H54 (cell line): Measurements from ENCODE around the gene GPC1.

Experiments used
- DNase-seq: peaks from one replicate; pipeline ENCODE4 v3.0.0; 2011; ENCODE audit warnings: low spot score, mixed read lengths; ENCODE audit not compliant: insufficient read length
- FAIRE-seq: peaks from 3 replicates; lab custom pipeline; 2011; peaks lifted over from hg19 to GRCh38; lab: Jason Lieb, UNC
- POLR2A ChIP-seq: IDR thresholded peaks from 2 replicates; pipeline ENCODE4 v1.6.1; 2011; ENCODE audit warnings: low read depth, mild to moderate bottlenecking, low read length

The GPC1 gene

DNA sequence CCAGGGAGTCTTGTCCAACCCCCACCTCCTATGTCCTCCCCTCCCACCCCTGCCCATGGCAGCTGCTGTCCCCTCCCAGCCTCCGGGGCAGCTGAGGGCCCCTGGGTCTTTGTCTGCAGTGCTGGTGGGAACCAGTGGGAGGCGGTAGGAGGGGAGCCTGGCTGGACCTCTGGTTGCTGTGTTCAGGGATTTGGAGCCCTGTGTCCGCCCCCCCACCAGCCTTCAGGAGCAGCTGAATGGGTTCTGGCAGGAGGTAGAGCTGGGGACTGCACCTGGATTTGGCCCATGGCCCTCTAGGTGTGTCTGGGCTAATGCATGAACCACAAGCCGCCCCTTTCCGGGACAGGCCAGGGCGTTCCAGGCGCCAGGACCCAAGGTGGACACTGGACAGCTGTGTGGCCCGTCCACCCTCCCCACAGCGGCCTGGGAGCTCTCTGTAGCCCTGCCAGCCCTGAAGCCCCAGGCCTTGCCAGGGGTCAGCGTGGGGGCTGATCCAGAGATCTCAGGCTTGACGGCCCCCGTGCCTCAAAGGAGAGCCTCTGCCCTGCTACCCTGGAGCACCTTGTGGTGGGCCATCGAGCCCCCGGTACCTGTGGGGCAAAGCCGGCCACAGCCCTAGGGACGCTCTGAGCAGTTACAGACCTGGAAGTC is 25.4 kb downstream of the GPC1 start:
- FAIRE-seq = no peak
- no peak for TF ChIP-seq POLR2A
- no peak for DNase-seq

DNA sequence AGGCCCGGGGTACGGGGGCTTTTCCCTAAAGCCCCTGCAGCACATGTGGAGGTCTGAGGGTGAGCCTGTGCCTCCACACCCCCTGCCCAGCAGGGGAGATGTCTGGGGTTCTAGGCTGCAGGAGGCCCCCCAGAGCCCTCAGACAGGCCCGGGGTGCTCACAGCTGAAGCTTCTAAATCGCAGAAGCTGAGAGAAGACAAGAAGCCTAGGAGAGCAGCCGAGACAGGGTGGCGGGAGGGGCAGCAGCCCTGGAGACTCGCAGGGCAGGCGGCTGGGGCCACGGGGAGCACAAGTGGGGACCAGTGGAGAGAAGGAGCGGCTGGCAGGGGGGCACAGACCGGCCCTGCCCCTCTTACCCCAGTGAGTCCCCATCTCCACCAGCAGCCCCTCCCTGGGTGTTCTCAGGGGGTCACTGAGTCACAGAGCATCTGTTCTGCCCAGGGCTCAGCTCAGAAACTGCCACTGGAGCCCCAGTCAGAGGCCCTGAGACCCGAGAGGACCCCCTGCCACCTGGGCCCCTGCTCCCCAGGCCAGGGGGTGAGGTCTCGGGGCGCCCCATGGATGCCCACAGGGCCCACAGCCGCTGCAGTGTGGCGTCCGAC is 26.1 kb downstream of the GPC1 start:
- no peak for FAIRE-seq
- DNase-seq = no peak
- TF ChIP-seq POLR2A = no peak

DNA sequence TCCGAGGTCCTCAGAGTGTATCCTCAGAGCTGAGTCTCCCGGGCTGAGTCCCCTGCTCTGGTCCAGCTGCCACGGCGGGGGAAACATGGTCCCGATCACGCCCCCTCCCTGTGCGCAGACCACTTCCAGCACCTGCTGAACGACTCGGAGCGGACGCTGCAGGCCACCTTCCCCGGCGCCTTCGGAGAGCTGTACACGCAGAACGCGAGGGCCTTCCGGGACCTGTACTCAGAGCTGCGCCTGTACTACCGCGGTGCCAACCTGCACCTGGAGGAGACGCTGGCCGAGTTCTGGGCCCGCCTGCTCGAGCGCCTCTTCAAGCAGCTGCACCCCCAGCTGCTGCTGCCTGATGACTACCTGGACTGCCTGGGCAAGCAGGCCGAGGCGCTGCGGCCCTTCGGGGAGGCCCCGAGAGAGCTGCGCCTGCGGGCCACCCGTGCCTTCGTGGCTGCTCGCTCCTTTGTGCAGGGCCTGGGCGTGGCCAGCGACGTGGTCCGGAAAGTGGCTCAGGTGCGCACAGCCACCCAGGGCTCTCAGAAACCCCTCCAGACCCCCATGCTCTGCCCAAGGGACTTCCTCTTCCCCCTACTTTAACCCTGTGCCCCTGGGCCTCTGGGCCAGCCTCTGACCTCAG is 26.7 kb downstream of the GPC1 start:
- FAIRE-seq = no peak
- no peak for TF ChIP-seq POLR2A
- DNase-seq = no peak

DNA sequence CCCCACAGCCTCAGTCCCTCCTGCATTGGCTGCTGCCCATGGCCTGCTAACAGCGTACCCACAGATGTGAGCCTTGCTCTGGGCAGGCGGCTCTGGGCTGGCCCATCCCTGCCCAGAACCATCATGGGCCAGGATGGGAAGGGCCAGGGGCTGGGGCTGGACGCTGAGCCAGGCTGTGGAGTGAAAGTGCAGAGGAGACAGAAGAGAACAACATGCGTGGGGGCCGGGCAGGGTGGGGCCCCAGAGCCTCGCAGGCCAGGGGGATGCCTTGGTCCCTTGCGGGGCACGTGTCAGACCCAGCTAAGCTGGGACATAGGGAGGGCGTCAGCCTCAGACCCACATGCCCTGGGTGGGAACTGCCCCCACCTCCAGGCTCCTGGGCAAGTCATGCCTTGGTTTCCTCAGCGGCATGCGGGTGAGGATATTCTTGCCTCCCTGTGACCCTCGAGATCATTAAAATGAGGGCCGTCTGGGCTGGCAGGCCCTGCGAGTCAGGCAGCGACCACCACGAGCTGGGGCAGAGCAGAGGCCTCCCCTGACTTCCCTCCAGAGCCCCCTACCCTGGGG is 27.3 kb downstream of the GPC1 start:
- FAIRE-seq = no peak
- no peak for TF ChIP-seq POLR2A

DNA sequence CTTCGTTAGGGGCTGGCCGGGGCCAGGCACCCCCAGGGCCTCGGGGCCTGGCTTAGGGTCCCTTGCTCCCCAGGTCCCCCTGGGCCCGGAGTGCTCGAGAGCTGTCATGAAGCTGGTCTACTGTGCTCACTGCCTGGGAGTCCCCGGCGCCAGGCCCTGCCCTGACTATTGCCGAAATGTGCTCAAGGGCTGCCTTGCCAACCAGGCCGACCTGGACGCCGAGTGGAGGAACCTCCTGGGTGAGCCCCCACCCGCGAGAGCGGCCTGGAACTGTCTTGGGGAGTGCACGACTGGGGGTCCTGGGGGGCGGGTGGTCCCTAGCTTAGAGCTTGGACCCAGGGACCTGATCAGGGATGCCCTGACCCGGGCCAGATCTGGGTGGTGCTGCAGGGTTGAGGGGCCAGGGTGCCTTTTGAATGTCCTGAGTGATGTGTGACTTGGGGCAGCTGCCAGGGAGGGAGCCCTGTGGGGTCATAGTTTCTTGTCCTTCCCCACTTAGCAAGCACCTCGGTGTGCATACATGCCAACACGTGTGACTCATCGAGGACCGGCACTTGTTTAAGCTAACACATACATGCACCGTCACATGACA is 27.9 kb downstream of the GPC1 start:
- no peak for TF ChIP-seq POLR2A
- FAIRE-seq = no peak
- no peak for DNase-seq

More for the DNA sequence above, 27.3 kb downstream of the GPC1 start:
- no peak for DNase-seq

DNA sequence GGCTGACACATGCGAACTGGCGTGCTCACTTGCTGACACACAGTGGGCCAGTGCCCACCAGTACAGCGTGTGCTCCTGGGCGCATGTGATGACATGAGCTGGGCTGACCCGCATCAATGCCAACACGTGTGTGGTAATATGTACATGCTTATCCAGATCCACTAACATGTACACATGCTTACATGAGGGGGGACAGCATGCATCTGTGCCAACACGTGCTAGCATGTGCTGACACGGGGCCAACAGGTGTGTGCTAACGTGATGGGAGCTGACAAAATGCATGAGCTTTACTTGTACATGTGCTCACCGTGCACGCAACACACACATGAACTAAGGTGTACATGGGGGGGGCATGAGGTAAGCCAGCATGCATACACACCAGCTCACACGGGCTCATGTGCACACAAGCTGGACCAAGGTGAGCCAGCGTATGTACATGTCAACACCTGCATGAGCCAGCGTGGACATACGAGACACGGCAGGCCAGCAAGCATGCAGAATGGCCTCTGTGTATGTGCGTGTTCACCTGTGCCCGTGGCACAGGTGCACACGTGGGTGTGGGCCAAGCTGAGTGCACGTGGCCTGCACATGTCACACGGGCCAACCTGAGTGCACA is 28.5 kb downstream of the GPC1 start:
- FAIRE-seq (no peak), DNase-seq (no peak)
- TF ChIP-seq POLR2A = no peak

DNA sequence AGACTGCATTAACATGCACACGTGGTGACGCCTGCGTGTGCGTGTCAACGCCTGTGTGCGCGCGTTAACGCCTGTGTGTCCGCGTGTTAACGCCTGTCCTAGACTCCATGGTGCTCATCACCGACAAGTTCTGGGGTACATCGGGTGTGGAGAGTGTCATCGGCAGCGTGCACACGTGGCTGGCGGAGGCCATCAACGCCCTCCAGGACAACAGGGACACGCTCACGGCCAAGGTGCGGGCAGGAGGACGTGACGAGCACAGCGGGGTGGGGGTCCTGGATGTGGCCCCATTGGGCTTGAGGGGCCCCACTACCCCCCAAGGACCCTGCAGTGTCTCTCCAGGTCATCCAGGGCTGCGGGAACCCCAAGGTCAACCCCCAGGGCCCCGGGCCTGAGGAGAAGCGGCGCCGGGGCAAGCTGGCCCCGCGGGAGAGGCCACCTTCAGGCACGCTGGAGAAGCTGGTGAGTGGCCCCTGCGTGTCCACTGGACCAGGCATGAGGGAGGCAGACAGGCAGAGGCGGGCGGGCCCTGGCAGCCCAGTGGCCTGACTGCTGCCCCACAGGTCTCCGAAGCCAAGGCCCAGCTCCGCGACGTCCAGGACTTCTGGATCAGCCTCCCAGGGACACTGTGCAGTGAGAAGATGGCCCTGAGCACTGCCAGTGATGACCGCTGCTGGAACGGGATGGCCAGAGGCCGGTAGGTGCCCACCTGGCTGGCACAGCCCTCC is 29.2 kb downstream of the GPC1 start:
- no peak for FAIRE-seq
- DNase-seq = no peak
- no peak for TF ChIP-seq POLR2A

DNA sequence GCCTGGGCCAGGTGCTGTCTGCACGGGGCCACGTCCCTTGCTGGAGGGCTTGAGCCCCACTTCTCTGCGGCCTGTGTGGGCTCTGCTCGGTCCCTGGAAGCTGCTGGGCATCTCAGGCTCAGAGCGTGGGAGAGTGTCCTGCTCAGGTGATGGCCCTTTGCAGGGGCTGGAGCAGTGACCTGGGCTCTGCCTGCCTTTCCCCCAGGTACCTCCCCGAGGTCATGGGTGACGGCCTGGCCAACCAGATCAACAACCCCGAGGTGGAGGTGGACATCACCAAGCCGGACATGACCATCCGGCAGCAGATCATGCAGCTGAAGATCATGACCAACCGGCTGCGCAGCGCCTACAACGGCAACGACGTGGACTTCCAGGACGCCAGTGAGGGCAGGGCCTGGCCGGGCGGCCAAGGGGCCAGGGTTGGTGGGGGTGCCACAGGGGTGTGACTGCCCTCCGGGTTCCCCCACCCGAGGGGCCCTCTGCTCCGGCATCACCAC is 29.9 kb downstream of the GPC1 start:
- no peak for FAIRE-seq

DNA sequence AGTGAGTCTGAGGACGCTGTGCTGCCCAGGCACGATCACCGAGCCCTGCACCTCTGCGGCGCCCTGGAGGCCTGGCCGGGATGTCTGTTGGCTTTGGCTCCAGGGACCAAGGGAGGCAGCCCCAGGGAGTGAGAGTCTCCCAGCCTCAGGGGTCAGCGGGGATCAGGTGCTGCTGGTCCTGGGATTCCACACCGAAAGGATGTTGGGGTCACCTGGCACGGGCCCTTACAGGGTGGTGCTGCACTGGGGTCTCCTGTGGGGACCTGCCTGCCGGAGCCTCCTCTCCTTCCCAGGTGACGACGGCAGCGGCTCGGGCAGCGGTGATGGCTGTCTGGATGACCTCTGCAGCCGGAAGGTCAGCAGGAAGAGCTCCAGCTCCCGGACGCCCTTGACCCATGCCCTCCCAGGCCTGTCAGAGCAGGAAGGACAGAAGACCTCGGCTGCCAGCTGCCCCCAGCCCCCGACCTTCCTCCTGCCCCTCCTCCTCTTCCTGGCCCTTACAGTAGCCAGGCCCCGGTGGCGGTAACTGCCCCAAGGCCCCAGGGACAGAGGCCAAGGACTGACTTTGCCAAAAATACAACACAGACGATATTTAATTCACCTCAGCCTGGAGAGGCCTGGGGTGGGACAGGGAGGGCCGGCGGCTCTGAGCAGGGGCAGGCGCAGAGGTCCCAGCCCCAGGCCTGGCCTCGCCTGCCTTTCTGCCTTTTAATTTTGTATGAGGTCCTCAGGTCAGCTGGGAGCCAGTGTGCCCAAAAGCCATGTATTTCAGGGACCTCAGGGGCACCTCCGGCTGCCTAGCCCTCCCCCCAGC is 30.5 kb downstream of the GPC1 start:
- no peak for DNase-seq

More for the DNA sequence above, 29.9 kb downstream of the GPC1 start:
- DNase-seq = no peak
- no peak for TF ChIP-seq POLR2A

DNA sequence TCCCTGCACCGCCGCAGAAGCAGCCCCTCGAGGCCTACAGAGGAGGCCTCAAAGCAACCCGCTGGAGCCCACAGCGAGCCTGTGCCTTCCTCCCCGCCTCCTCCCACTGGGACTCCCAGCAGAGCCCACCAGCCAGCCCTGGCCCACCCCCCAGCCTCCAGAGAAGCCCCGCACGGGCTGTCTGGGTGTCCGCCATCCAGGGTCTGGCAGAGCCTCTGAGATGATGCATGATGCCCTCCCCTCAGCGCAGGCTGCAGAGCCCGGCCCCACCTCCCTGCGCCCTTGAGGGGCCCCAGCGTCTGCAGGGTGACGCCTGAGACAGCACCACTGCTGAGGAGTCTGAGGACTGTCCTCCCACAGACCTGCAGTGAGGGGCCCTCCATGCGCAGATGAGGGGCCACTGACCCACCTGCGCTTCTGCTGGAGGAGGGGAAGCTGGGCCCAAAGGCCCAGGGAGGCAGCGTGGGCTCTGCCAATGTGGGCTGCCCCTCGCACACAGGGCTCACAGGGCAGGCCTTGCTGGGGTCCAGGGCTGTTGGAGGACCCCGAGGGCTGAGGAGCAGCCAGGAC is 31.2 kb downstream of the GPC1 start:
- no peak for FAIRE-seq
- DNase-seq = no peak
- no peak for TF ChIP-seq POLR2A

More for the DNA sequence above, 30.5 kb downstream of the GPC1 start:
- TF ChIP-seq POLR2A = no peak
- FAIRE-seq = no peak

DNA sequence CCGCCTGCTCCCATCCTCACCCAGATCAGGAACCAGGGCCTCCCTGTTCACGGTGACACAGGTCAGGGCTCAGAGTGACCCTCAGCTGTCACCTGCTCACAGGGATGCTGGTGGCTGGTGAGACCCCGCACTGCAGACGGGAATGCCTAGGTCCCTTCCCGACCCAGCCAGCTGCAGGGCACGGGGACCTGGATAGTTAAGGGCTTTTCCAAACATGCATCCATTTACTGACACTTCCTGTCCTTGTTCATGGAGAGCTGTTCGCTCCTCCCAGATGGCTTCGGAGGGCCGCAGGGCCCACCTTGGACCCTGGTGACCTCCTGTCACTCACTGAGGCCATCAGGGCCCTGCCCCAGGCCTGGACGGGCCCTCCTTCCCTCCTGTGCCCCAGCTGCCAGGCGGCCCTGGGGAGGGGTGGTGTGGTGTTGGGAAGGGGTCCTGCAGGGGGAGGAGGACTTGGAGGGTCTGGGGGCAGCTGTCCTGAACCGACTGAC is 31.7 kb downstream of the GPC1 start:
- FAIRE-seq (no peak), DNase-seq (no peak)
- TF ChIP-seq POLR2A = no peak
